Activated T-cell treated with anti-CD3 and anti-CD28 coated beads, Interleukin-2, amount 50 U/mL, for 48 hours (primary cell): ENCODE measurements around the gene IFT20.
A peak's percentile ranks its signal among the peaks of the same experiment; 100 is the strongest.

ENCODE experiments used
- DNase-seq, 2 experiments: peaks; one replicate each; pipeline ENCODE4 v3.0.0-alpha.2; 2020

Gene IFT20

DNA sequence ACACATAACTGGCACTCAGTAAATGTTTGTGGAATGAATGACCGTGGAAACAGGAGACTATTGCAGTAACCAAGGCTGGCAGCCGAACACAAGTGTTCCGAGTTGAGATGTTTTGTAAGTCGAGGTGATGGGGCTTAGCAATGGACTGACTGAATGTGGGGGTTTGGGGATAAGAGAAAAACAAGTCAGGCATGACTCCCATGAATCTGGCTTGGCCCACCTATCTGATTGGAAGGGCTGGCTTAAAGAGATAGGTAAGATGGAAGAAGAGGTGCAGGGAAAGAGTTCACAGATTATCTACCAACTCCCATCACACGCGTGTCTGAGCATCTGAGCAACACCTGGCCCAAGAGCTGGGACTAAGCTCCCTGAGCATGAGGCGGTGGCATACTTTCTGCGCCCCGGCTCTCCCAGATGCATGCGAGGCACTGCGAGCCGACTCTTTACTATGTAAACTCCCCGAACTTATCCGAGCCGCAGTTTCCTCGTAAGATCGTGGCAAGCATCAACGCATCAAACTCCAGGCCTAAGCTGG is 539 bp downstream of the IFT20 start:
- DNase-seq = no peak

DNA sequence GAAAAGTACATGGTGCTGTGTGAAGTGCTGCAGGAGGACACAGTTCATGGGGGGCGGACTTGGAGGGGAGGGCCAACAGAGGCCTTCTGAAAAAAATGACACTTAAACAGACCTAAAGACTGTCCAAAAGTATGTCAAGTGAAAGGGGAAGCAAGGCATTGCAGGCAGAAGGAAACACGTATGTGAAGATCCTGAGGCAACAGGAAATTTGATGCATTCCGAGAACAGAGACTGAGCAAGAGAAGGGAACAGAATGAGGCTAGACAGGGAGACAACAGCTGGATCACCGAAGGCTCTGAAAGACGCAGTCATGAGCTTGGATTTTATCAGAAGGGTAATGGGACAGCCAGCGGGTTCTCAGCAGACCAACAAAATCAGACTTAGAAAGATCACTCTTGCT is 1.1 kb downstream of the IFT20 start:
- no peak for DNase-seq

DNA sequence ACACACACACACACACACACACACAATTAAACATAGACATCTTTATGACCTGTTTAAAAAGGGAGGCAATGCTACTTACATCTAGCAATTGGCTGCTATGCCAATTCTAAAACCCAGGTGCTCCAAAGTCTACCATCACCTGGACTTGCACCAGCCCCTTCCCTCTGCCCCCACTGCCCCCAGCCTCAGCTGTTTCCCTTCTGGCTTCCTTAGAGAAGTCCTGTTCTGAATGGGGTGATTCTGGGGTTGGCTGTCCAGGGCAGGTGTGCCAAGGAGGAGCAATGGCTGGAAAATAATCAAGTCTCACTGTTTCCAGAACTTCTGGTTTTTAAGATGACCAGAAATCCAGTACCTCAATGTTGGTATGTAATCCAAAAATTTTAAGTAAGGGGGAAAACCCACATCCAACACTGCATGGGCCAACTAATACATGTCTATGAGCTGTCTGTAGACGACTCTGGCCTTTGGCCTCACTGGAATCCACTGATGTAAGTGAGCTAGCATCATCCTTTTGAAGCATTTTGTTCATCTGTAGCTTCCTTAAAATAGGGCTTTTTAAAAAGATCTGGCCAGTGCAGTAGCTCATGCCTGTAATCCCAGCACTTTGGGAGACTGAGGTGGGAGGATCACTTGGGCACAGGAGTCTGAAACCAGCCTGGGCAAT is 2.1 kb downstream of the IFT20 start:
- DNase-seq = no peak

DNA sequence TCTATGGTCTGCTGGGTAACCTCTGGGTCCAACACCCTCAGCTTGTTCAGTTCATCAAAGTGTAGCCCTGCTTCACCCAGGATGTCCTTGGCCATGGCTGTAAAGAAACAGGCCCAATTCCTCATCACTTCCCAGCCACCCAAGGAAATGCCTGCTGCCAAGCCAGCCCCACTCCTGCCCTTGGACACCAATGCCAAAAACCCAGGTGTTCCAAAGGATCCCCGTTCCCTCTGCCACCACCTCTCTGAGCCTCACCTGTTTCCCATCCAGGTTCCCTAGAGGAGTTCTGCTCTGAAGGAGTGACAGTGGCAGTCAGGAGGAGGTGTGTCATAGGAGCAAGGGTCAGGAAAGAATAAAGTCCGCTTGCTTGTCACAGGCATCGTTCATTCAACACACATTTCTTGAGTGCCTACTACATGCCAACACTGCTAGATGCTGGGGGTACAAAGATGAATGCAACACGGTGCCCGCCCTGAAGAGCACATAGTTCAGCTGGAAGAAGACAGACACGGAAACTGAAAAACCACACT is 3.3 kb downstream of the IFT20 start:
- no peak for DNase-seq

DNA sequence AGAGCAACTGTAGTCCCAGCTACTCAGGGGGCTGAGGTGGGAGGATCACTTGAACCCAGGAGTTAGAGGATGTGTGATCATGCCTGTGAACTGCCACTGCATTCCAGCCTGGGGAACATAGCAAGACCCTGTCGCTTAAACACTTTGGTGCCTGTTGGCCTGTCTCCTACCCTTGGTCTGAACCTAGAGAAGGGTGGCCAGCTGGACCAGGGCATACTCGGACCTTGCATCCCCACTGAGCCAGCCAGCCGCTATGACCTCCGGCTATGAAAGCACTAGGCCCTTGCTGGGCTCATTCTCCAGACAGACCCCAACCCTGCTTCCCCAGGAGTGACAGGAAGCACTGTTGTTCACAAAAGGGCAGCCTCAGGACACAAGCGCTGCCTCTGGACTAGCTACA is 4.6 kb downstream of the IFT20 start:
- no peak for DNase-seq

DNA sequence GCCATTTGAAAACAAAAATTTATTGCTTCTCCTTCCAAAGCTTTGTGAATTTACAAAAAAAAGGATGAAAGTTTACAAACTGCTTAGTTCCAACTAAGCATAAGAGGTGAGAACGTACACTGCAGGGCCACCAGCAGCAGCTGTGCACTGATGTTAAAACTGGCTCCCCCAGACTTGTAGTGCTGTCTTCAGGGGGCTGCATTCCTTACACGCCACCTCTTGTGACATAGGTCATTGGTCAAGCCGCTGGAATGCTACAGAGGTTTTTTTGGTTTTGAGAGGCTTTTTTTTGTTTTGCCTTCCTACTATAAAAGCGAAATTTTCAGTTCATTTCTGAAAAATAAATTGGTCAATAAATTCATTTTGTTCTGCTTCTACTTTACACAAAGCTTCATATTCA is 6.9 kb downstream of the IFT20 start:
- no peak for DNase-seq

DNA sequence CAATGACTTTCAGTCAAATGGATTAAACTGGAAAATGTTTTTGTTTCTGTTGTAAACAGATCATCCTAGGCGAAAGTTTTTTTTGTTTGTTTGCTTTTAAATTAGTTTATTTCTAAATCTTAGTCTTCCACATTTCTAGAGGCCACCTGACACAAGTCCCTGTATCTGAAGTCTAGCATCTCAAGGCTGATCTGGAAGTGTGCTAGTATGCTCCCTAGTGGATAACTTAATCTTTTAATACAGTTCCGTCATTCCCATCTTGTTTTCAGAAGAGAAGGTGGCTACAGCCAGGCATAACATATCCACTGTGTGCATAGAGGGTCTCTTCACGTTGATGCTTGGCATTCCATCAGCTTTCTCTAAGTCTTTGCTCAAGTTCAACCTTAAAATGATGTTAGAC is 7.6 kb downstream of the IFT20 start:
- DNase-seq = peak in 1 of 2 experiments; percentile 5

DNA sequence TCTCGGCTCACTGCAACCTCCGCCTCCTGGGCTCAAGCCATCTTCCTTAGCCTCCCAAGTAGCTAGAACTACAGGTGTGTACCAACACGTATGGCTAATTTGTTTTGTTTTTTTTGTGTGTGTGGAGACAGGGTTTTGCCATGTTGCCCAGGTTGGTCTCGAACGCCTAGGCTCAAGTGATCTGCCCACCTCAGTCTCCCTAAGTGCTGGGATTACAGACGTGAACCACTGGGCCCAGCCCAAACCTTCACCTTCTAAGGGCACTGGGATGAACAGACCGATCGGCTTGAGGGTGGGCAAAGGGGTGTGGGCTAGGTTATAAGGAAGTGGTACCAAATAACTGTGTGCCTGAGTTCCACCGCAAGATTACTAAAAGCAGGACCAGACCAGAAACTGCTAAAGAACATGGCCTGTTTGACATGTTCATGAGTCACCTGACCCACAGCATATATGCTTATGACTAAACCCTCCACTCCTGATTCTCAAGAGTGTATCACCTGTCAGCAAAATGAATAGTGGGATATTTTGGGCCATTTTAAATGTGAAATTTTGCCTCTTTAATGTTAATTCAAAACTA is 8.2 kb downstream of the IFT20 start:
- DNase-seq = peak; percentile 54 to 57

DNA sequence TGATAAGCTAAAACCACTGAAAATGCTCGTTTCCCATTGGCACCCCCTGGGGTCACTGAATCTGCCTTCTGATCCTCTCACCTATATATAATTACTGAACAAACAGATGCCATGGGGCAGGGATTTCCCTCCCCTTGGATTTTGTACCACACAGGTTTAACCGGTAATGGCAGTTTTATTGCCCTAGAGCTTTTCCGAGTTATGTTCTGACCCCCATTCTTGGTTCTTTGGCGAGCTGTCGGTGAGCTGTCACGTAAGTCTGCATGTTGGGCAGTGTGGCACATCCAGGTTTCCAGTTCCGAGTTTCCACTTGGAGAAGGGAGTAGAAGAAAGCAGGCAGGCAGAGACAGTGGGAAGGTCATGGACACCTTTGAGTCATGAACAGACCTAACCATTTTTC is 9.2 kb downstream of the IFT20 start:
- peak; percentile 12 to 14 for DNase-seq

DNA sequence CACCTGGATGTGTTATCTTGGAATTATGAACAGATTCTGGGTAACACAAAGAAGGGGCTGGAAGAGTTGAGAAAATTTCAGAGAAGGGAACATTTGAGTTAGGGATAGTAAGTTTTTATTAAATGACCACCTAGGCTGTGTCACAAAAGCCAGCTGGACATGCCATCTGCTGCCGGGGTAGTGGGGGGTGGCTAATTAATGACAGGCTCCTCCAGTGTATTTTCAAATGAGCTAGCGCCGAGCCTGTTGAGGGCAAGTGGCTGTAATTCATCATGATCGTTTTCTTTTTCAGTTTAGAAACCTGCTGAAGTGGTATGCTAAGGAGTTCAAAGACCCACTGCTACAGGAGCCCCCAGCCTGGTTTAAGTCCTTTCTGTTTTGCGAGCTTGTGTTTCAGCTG is 10.1 kb downstream of the IFT20 start:
- no peak for DNase-seq

DNA sequence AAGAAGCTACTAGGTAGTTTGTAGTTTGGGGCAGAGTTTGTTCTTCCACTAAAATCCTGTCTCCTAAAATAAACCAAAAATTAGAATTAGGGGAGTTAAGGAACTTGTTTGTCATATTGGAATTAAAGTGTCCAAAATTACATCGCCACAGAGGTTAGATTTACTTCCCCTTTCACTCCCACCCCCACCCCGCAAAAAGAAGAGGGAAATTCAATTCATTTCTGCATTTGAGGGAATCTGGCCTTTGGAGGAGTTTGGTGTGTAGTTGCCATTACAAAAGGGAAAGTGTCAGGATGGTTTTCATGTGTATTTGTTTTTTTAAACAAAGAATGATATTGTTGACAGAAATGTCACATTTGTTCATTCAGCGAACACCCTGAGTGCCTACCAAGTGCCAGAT is 10.5 kb downstream of the IFT20 start:
- no peak for DNase-seq

DNA sequence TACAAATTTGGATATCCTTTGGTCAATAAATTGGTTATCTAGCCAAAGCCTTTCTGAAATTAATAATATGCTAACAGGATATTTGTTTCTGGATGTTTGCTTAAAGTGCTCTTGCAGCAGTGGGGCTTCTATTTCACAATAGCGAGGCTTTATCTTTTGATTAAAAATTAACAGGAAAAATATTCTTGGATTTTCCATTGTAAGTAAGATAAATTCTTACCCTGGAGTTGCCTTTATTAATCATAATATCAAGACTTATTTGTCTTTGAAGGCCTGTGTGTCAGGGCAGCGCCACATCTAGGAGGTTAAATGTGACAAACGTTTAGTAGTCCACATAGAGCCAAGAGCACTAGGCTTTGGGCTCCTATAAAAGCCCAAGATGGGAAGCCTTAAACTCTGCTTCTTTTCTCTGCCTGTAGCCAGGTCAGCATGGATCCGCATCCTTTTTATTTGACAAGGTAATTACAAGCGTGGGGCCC is 11.0 kb downstream of the IFT20 start:
- no peak for DNase-seq

DNA sequence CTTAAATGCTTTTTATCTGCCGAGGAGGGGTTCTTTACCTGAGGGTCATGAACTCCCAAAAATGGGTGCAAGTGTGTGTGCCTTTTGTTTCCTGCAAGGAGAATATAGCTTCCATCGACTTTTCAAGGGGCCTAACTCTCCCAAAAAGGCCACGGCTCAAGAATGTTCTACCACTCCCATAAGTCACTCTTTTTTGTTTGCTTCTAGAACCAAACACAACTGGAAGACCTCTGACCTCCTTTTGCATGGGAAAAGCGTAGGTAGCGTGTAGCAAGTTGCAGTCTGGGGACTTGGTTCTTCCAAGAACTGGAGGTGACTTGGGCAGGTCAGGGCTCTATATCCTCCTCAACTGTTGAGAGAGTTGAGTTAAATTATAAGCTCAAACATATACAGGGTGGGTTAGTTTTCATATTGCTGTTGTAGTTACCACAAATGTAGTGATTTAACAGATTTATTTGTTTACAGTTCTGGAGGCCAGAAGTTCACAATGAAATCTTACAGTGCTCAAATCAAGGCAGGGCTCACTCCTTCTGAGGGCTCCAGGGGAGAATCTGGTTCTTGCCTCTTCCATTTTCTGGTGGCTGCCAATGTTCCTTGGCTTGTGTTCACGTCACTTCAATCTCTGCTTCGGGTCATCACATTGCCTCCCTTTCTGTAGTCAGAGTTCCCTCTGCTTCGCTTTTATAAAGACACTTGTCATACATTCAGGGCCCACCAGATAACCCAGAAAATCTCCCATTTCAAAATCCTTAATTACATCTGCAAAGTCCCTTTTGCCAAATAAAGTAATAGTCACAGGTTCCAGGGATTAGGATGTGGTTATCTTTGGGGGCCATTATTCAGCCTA is 14.8 kb downstream of the IFT20 start:
- DNase-seq = no peak

DNA sequence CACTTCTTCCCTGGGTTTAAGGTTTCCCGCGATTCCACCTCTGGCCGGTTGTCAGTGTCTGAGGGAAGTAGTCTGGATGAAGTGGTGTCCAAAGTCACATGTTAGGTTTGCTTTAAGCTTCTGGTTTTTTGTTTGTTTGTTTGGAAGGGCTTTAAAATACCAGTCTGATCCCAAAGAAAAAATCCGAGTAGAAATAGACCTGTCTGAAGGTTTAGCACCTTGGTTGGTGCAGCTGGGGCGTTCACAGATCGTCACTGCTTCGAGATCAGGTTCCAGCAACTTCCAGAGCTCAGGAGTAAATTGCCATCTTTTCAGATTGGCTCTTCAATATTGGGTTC is 15.7 kb downstream of the IFT20 start:
- no peak for DNase-seq

DNA sequence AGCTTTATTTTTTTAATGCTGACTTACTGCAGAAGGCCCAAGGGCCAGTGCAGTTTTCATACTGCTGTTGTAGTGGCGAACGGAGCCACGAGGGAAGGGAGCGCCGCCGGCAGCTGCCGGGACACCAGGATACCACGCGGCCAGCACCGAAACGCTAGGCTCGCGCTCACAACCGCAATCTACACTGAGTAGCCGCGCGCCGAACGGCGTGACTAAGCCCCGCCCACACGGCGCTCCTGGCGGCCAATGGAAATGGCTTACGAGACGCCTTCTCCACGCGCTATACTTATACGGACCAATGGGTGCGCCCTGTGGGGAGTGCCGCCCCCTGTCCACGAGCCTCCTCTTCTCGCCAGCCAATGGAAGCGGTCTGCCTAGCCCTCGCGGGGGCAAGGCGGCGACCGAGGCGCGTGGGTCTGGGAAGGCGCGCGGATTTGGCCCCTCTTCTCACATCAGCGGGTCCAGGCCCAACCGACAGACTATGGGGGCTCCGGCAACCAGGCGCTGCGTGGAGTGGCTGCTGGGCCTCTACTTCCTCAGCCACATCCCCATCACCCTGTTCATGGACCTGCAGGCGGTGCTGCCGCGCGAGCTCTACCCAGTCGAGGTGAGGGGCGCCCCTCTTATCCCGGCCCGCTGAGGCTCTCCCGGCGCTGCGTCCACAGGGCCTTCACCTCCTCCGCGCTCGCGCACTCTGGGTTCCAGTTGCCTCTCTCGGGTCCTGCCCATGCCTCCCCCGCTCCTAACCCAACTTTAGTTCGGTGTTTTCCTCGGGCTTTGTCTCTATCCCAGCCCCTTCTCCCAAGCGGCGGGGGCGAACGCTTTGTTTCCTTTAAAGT is 16.3 kb downstream of the IFT20 start, which contains the start of gene TMEM97:
Gene TMEM97, plus strand, starts transcription at position 442 of the 839 bp plus-strand sequence. Its CDS starts 40 bp downstream, at position 482.
- peak; percentile 95 for DNase-seq

DNA sequence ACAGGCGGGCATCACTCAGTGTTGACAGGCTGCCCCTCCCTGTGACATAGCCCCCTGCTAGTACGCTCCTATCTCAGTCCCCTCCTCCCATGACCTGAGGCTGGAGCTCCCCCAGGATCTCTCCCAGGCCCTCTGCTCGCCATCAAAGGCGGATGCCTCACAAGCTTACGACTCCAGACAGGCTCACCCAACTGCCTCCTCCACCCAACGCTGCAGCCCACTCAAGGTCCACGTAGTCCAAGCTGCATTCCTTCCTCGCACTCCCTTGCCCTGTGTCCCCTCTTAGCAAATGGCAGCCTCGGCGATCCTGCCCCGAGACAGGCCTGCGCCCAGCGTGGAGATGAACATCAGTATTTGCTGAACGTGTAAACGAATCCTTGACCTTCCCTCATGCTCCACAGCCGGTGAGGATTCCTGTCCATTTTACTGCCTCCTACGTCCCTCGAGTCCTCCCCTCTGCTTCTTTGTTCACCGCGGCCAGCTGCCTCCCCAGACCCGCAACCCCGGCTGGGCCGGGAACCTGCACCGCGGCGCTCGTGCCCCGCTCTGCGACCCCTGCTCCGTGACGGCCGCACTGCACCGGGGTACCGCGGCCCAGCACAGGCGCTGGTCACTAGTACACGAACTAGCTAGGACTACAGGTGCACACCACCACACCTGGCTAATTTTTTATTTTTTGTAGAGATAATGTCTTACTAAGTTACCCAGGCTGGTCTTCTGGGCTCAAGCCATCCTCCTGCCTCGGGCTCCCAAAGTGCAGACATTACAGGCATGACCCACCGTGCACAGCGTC is 17.1 kb downstream of the IFT20 start:
- peak in 1 of 2 experiments; percentile 36 for DNase-seq

DNA sequence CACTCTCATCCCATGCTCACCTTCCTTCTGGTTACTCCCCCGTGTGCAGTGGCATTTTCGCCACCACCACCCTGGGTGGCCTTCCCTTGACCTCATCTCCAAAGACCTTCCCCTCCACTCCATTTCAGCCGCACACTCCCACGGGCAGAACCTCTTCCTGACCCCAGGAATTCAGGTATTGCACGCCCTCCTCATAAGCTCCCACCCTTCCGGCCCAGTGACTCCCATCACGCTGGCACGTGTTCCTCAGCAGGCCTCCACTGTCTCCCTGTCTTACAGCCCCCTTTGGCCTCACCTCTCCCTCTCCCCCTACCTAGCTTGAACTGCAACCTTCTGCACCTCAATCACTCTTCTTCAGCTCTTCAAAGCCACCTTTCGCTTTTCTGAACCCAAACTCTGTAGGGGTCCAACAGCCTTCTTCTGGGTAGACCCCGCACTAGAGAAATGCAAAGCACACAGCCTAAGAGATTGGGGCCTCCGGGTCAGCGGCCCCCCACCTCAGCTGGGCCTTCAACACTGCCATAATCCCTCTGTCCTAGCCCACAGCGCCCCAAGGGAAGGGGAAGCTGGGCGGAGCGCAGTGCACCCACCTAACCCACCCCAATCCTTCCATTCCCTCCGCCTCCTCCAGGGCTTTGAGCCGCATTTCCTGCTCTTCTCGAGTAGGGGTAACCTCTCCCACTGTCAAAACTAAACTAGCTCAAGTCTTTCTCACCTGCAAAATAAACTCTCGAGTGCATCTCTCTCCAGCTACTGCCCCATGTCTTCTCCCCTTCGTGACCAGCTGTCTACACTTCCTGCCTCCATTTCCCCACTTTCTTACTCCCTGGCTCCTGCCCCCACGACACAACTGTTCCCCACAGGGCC is 17.9 kb downstream of the IFT20 start:
- no peak for DNase-seq

DNA sequence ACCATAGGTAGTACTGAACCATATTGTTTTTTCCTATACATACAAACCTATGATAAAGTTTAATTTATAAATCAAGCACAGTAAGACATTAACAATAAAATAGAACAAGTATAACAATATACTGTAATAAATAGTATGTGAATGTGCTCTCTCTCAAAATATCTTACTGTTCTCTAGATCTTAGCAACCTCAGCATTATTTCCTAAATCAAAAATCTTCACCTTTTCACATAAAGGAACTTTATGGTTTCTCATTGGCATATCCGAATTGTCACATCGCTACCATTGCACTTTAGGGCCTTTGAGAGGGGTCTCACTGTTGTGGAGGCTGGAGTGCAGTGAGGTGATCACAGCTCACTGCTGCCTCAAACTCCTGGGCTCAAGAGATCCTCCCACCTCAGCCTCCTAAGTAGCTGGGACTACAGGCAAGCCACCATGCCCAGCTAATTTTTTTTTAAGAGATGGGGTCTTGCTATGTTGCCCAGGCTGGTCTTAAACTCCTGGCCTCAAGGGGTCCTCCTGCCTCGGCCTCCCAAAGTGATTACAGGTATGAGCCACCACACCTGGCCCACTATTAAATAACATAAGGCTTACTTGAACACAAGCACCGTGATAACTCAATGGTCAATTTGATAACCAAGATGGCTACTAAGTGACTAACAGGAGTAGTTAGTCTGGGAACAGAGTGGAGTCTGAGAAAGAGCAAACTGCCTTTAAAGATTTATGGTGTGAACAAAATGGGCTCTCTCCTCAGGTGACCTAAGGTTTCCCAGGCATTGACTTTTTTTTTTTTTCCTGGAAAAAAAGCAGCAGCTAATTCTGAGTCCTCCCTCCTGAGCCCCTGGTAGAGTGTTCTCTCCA is 19.2 kb downstream of the IFT20 start:
- DNase-seq = no peak

DNA sequence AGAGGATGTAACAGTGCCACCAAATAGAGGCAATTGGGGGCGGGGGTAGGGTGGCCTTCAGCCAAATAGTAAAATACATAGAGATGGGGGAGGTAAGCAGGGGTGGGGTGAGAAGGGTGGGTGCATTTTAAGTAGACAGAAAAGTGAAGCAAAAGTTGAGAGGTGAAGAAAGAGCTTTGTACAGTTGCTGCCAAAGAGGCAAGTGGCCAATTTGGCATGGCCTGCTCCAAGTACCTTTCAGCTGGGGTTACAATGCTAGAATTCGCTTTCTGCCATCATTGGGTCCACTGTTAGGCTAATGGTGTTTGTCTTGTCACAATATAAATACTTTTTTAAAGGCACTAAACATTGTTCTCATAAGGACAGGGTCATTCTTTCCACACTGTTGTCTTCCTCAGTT is 21.4 kb downstream of the IFT20 start:
- DNase-seq = no peak

DNA sequence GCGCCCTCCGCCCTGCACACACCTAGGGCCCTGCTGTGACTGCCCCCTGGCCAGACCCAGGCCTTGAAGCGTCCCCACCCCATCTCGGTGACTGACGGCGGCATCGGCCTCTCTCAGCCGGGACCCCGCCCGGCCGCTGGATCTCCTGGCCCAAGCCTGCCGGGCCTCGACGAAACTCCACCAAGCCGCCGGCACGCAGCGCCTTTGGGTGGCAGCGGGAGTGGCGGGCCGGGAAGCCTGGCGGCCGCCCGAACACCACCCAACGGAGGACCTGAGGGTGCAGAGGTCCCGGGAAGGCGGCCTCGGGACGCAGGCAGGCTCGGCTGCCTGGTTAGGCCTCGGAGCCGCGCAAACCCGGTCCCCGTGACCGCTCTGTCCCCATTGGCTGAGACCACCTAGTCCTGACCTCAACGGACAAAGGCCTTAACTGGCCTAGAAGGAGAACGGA is 28.3 kb downstream of the IFT20 start:
- no peak for DNase-seq
